Panc1 (cell line): ENCODE data around the gene CCDC112.

Source experiments
- CTCF ChIP-seq: fragments of 450-650 bp; IDR thresholded peaks from 2 replicates; pipeline ENCODE4 v1.5.1; 2017; ENCODE audit warnings: mild to moderate bottlenecking
- POLR2AphosphoS5 ChIP-seq: IDR thresholded peaks from 2 replicates; pipeline ENCODE4 v1.6.1; 2012; ENCODE audit warnings: mild to moderate bottlenecking, low read depth, low read length, moderate library complexity
- REST ChIP-seq, 2 experiments: IDR thresholded peaks; 2 replicates each; pipeline ENCODE4 v1.6.1; 2011 to 2012; ENCODE audit warnings: low read depth in 2 of 2, control low read depth in 1 of 2, low read length in 1 of 2, mild to moderate bottlenecking in 1 of 2, moderate library complexity in 1 of 2; ENCODE audit not compliant: insufficient read depth in 1 of 2
- SIN3A ChIP-seq: IDR thresholded peaks from 2 replicates; pipeline ENCODE4 v1.6.1; 2012; ENCODE audit warnings: low read depth, mild to moderate bottlenecking, low read length, moderate library complexity, borderline replicate concordance; ENCODE audit not compliant: insufficient read depth
- TCF7L2 ChIP-seq: IDR thresholded peaks from 2 replicates; pipeline ENCODE4 v1.6.1; 2011; ENCODE audit warnings: mild to moderate bottlenecking, low read depth, low read length, inconsistent platforms

- TF ChIP-seq CTCF (no peak), POLR2AphosphoS5 (no peak), SIN3A (no peak), REST (IDR thresholded peaks at IDR 0.05; ENCODE audit: insufficient read depth in 1 of 2, low read depth in 2 of 2, low read length in 1 of 2) (no peak), TCF7L2 (no peak)
Observed at GRCh38 chr5:115336201-115336720, 39.8 kb upstream of the CCDC112 start.
